HEK293T (cell line): Measurements from ENCODE around the gene NFKBIA.

Experiments used
- CTCF ChIA-PET: fragments of 350-600 bp; formaldehyde crosslinking; extraction: SDS; loops from one replicate; lab custom pipeline; 2021; ENCODE audit warnings: antibody characterized with exemption, inconsistent platforms; lab: Yijun Ruan, JAX
- POLR2A ChIA-PET: fragments of 350-600 bp; formaldehyde crosslinking; extraction: SDS; loops from one replicate; lab custom pipeline; 2020; ENCODE audit warnings: antibody characterized with exemption, inconsistent platforms; lab: Yijun Ruan, JAX
- DNase-seq: peaks from one replicate; pipeline ENCODE4 v3.0.0; 2012; ENCODE audit warnings: mixed read lengths; ENCODE audit errors: extremely low spot score
- ARNT ChIP-seq: fragments of 450-650 bp; IDR thresholded peaks from 2 replicates; pipeline ENCODE4 v1.6.1; 2017; ENCODE audit warnings: mild to moderate bottlenecking
- BHLHE40 ChIP-seq: fragments of 450-650 bp; IDR thresholded peaks from 2 replicates; pipeline ENCODE4 v1.6.1; 2016; ENCODE audit warnings: mild to moderate bottlenecking, moderate library complexity, borderline replicate concordance
- CTBP1 ChIP-seq: fragments of 450-650 bp; IDR thresholded peaks from 2 replicates; pipeline ENCODE4 v1.6.1; 2016; ENCODE audit warnings: borderline replicate concordance
- ELF4 ChIP-seq: fragments of 450-650 bp; IDR thresholded peaks from 2 replicates; pipeline ENCODE4 v1.6.1; 2017; ENCODE audit warnings: antibody characterized with exemption
- FOXA1 ChIP-seq: fragments of 450-650 bp; IDR thresholded peaks from 2 replicates; pipeline ENCODE4 v1.6.1; 2016; ENCODE audit warnings: mild to moderate bottlenecking
- FOXK2 ChIP-seq: fragments of 450-650 bp; IDR thresholded peaks from 2 replicates; pipeline ENCODE4 v1.6.1; 2016; ENCODE audit warnings: mild to moderate bottlenecking
- FOXM1 ChIP-seq: fragments of 450-650 bp; IDR thresholded peaks from 2 replicates; pipeline ENCODE4 v1.6.1; 2017; ENCODE audit warnings: mild to moderate bottlenecking, borderline replicate concordance
- HDGF ChIP-seq: fragments of 450-650 bp; IDR thresholded peaks from 2 replicates; pipeline ENCODE4 v1.6.1; 2017; ENCODE audit warnings: antibody characterized with exemption, borderline replicate concordance
- L3MBTL2 ChIP-seq: fragments of 450-650 bp; conservative IDR thresholded peaks from 2 replicates; pipeline ENCODE4 v1.6.1; 2016; ENCODE audit warnings: mild to moderate bottlenecking
- LEF1 ChIP-seq: fragments of 450-650 bp; IDR thresholded peaks from 2 replicates; pipeline ENCODE4 v1.6.1; 2017; ENCODE audit warnings: mild to moderate bottlenecking, borderline replicate concordance
- NFRKB ChIP-seq: fragments of 450-650 bp; IDR thresholded peaks from 2 replicates; pipeline ENCODE4 v1.6.1; 2016; ENCODE audit warnings: mild to moderate bottlenecking, moderate library complexity
- PKNOX1 ChIP-seq: fragments of 450-650 bp; IDR thresholded peaks from 2 replicates; pipeline ENCODE4 v1.6.1; 2016
- SP1 ChIP-seq: fragments of 450-650 bp; IDR thresholded peaks from 2 replicates; pipeline ENCODE4 v1.6.1; 2017
- SUZ12 ChIP-seq: fragments of 450-650 bp; IDR thresholded peaks from 2 replicates; pipeline ENCODE4 v1.6.1; 2016; ENCODE audit warnings: mild to moderate bottlenecking
- TARDBP ChIP-seq: fragments of 450-650 bp; IDR thresholded peaks from 2 replicates; pipeline ENCODE4 v1.6.1; 2016
- ZNF384 ChIP-seq: fragments of 450-650 bp; IDR thresholded peaks from 2 replicates; pipeline ENCODE4 v1.6.1; 2016

The NFKBIA gene

GRCh38 chr14:35406090-35406489, 1.5 kb upstream of the NFKBIA start:
- POLR2A ChIA-PET: interaction anchor here (1.8 to 4.5 kb wide), 2 partner anchors 114 to 191 kb away, joined by 6 to 45 read pairs; partner anchors contain the start of gene PSMA6
- CTCF ChIA-PET: interaction anchor here (0.9 kb wide), 1 partner anchor 525 kb away, joined by 4 read pairs; no protein-coding TSS in a partner anchor
- DNase-seq: no peak
- no peak for TF ChIP-seq CTBP1
- no peak for TF ChIP-seq FOXK2
- no peak for TF ChIP-seq FOXA1
- TF ChIP-seq NFRKB: no peak
- TF ChIP-seq SUZ12: no peak
- no peak for TF ChIP-seq HDGF
- no peak for TF ChIP-seq BHLHE40
- TF ChIP-seq ARNT: no peak
- TF ChIP-seq PKNOX1: no peak
- no peak for TF ChIP-seq ZNF384
- TF ChIP-seq ELF4: no peak
- no peak for TF ChIP-seq TARDBP
- TF ChIP-seq LEF1: no peak
- TF ChIP-seq SP1: no peak

GRCh38 chr14:35405304-35405996, 901 bp upstream of the NFKBIA start:
- POLR2A ChIA-PET: interaction anchor here (0.8 to 4.5 kb wide), 13 partner anchors 12 to 359 kb away, joined by 3 to 45 read pairs (median 5); partner anchors contain the start of genes FAM177A1 and PSMA6
- DNase-seq: no peak

GRCh38 chr14:35403603-35404448, 723 bp downstream of the NFKBIA start:
- ChIA-PET CTCF (interaction anchor here (0.5 to 2.3 kb wide), 7 partner anchors 18 to 1830 kb away, joined by 3 to 15 read pairs (median 4); no protein-coding TSS in a partner anchor), POLR2A (interaction anchor here (0.8 to 4.5 kb wide), 26 partner anchors 10 to 849 kb away, joined by 3 to 45 read pairs (median 4); partner anchors contain the start of genes FAM177A1, PPP2R3C, PRORP and PSMA6)
- peak; percentile 86 for DNase-seq
- no peak for TF ChIP-seq BHLHE40

More at GRCh38 chr14:35405304-35405996, 901 bp upstream of the NFKBIA start:
- CTCF ChIA-PET: interaction anchor here (0.6 to 1.3 kb wide), 5 partner anchors 40 to 851 kb away, joined by 3 to 4 read pairs (median 4); no protein-coding TSS in a partner anchor
- TF ChIP-seq SUZ12: no peak
- no peak for TF ChIP-seq NFRKB
- TF ChIP-seq LEF1: no peak
- no peak for TF ChIP-seq ARNT
- no peak for TF ChIP-seq ELF4
- no peak for TF ChIP-seq TARDBP
- no peak for TF ChIP-seq FOXK2
- no peak for TF ChIP-seq FOXA1
- TF ChIP-seq PKNOX1: no peak
- no peak for TF ChIP-seq CTBP1
- TF ChIP-seq HDGF: no peak
- TF ChIP-seq BHLHE40: no peak
- no peak for TF ChIP-seq SP1

- TF ChIP-seq HDGF (no peak), LEF1 (no peak), SP1 (no peak), L3MBTL2 (no peak), TARDBP (no peak), ELF4 (no peak), BHLHE40 (no peak), FOXK2 (no peak), FOXA1 (no peak), PKNOX1 (no peak), SUZ12 (no peak), FOXM1 (no peak), ARNT (no peak), NFRKB (no peak), ZNF384 (no peak)
- ChIA-PET POLR2A (interaction anchor here (0.9 to 4.5 kb wide), 19 partner anchors 9 to 849 kb away, joined by 3 to 45 read pairs (median 5); partner anchors contain the start of genes PPP2R3C, PRORP and PSMA6), CTCF (interaction anchor here (0.5 to 2.3 kb wide), 2 partner anchors 262 to 1831 kb away, joined by 4 to 15 read pairs; no protein-coding TSS in a partner anchor)
- DNase-seq: no peak
These were observed 1.4 kb downstream of the NFKBIA start for GRCh38 chr14:35403114-35403602.
